ENCODE results near the gene SLC16A13.

The SLC16A13 gene

DNA sequence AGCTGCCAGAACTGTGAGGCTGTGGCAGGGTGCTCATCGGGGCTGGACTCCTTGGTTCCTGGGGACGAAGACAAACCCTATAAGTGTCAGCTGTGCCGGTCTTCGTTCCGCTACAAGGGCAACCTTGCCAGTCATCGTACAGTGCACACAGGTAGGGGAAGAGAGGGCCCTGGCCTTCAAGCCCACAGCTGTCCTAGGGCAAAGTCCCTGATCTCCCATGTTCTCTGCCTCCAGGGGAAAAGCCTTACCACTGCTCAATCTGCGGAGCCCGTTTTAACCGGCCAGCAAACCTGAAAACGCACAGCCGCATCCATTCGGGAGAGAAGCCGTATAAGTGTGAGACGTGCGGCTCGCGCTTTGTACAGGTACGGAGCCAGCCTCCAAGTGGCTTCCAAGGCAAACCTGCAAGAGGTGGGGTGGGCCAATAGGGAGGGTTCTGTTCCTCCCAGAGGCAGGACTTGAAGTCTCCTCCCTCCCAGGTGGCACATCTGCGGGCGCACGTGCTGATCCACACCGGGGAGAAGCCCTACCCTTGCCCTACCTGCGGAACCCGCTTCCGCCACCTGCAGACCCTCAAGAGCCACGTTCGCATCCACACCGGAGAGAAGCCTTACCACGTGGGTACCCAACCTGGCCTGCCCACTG lies 9.2 kb upstream of the SLC16A13 start:
- Histone ChIP-seq H4K20me1 (ENCODE audit: insufficient read depth) (no peaks in the 10 kb centered on the region), H3K79me2 (ENCODE audit: insufficient read depth, low read depth) (no peaks in the 10 kb centered on the region), H3K36me3 (ENCODE audit: insufficient read depth) (no peaks in the 10 kb centered on the region), H3K4me2 (no peak overlapping the region), H3K9ac (no peak overlapping the region), H3K27ac (no peak overlapping the region), H3K4me1 (ENCODE audit: low read depth, poor library complexity, severe bottlenecking) (peaks cover 3% of the 10 kb centered on the region), H3K4me3 (IDR thresholded peaks at IDR 0.05; ENCODE audit: insufficient read depth, low read depth, low read length) (no peak overlapping the region), H2AFZ (ENCODE audit: low read depth) (no peak overlapping the region), H3K27me3 (ENCODE audit: insufficient read depth, low read depth) (no peaks in the 10 kb centered on the region)
- TF ChIP-seq, protein P1, sequence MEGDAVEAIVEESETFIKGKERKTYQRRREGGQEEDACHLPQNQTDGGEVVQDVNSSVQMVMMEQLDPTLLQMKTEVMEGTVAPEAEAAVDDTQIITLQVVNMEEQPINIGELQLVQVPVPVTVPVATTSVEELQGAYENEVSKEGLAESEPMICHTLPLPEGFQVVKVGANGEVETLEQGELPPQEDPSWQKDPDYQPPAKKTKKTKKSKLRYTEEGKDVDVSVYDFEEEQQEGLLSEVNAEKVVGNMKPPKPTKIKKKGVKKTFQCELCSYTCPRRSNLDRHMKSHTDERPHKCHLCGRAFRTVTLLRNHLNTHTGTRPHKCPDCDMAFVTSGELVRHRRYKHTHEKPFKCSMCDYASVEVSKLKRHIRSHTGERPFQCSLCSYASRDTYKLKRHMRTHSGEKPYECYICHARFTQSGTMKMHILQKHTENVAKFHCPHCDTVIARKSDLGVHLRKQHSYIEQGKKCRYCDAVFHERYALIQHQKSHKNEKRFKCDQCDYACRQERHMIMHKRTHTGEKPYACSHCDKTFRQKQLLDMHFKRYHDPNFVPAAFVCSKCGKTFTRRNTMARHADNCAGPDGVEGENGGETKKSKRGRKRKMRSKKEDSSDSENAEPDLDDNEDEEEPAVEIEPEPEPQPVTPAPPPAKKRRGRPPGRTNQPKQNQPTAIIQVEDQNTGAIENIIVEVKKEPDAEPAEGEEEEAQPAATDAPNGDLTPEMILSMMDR (conservative IDR thresholded peaks at IDR 0.05; ENCODE audit: low read depth, low read length): no peak

DNA sequence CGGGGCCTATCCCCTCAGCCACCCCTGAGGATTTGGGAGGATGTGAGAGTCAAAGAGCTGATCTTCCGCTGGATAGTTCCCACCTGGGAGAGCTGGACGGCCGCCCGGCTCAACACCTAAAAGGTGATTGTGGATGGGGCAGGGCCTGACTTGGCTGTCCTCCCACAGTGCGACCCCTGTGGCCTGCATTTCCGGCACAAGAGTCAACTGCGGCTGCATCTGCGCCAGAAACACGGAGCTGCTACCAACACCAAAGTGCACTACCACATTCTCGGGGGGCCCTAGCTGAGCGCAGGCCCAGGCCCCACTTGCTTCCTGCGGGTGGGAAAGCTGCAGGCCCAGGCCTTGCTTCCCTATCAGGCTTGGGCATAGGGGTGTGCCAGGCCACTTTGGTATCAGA lies 8.5 kb upstream of the SLC16A13 start:
- H3K4me3 ChIP-seq (IDR thresholded peaks at IDR 0.05; ENCODE audit: insufficient read depth, low read depth, low read length): no peak overlapping the region
- no peak overlapping the region for H3K4me2 ChIP-seq
- no peak overlapping the region for H3K9ac ChIP-seq
- H3K27ac ChIP-seq: no peak overlapping the region
- no peak overlapping the region for H2AFZ ChIP-seq (ENCODE audit: low read depth)
- H3K4me1 ChIP-seq (ENCODE audit: low read depth, poor library complexity, severe bottlenecking): peaks cover 1% of the 10 kb centered on the region
- no peaks in the 10 kb centered on the region for H3K79me2 ChIP-seq (ENCODE audit: insufficient read depth, low read depth)
- no peaks in the 10 kb centered on the region for H4K20me1 ChIP-seq (ENCODE audit: insufficient read depth)
- H3K27me3 ChIP-seq (ENCODE audit: insufficient read depth, low read depth): no peaks in the 10 kb centered on the region
- H3K36me3 ChIP-seq (ENCODE audit: insufficient read depth): no peaks in the 10 kb centered on the region
- TF ChIP-seq, protein P1 (conservative IDR thresholded peaks at IDR 0.05; ENCODE audit: low read depth, low read length): no peak

DNA sequence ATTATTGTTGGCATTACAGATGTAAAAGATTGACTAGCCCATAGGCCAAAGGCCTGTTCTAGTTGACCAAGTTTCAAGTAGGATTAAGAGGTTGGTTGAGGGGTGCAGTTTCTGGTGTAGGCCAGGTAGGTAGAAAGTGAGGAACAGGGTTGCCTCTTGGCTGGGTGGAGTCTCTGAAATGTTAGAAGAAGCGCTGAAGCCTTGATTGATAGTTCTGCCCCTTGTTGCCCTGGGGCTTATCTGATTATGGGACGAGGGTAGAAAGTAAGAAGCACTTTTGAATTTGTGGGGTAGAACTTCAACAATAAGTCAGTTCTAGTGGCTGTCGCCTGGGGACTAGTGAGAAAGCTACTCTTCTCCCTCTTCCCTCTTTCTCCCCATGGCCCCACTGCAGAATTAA lies 6.7 kb upstream of the SLC16A13 start:
- Histone ChIP-seq H3K4me3 (IDR thresholded peaks at IDR 0.05; ENCODE audit: insufficient read depth, low read depth, low read length) (no peak overlapping the region), H3K79me2 (ENCODE audit: insufficient read depth, low read depth) (no peaks in the 10 kb centered on the region), H3K4me2 (no peak overlapping the region), H4K20me1 (ENCODE audit: insufficient read depth) (no peaks in the 10 kb centered on the region), H3K4me1 (ENCODE audit: low read depth, poor library complexity, severe bottlenecking) (no peaks in the 10 kb centered on the region), H2AFZ (ENCODE audit: low read depth) (no peak overlapping the region), H3K36me3 (ENCODE audit: insufficient read depth) (no peaks in the 10 kb centered on the region), H3K27me3 (ENCODE audit: insufficient read depth, low read depth) (no peaks in the 10 kb centered on the region), H3K9ac (no peak overlapping the region), H3K27ac (no peak overlapping the region)
- TF ChIP-seq, protein P1 (conservative IDR thresholded peaks at IDR 0.05; ENCODE audit: low read depth, low read length): no peak

DNA sequence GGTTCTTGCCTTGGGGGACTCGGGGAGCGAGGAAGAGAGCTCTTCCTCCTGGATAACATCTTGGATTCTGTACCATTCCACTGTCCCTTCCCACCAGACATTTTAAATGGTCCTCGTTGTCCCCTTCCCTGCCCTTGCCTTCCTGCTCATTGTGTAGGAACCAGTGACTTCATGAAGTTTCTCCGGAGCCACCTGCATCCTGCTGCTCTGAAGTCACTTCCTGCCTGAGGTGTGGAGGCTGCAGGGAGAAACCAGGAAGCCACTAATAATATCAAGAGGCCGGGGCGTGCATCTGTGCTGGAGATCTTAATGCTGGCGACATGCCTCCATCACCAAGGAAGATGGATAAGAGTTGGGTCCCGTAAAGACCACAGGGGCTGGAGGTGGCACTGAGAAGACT lies 6.2 kb upstream of the SLC16A13 start:
- no peak overlapping the region for H2AFZ ChIP-seq (ENCODE audit: low read depth)
- no peaks in the 10 kb centered on the region for H3K36me3 ChIP-seq (ENCODE audit: insufficient read depth)
- H3K27me3 ChIP-seq (ENCODE audit: insufficient read depth, low read depth): no peaks in the 10 kb centered on the region
- TF ChIP-seq, protein P1 (conservative IDR thresholded peaks at IDR 0.05; ENCODE audit: low read depth, low read length): no peak
- no peak overlapping the region for H3K4me3 ChIP-seq (IDR thresholded peaks at IDR 0.05; ENCODE audit: insufficient read depth, low read depth, low read length)
- no peaks in the 10 kb centered on the region for H3K4me1 ChIP-seq (ENCODE audit: low read depth, poor library complexity, severe bottlenecking)
- H3K27ac ChIP-seq: no peak overlapping the region
- H3K4me2 ChIP-seq: no peak overlapping the region
- H3K79me2 ChIP-seq (ENCODE audit: insufficient read depth, low read depth): no peaks in the 10 kb centered on the region
- H3K9ac ChIP-seq: no peak overlapping the region
- H4K20me1 ChIP-seq (ENCODE audit: insufficient read depth): no peaks in the 10 kb centered on the region

Measured in KMS-11 (cell line).